Measurements from ENCODE around the gene RRP12.

RRP12 gene

GRCh38 chr10:97312897-97313296 is 88.2 kb downstream of the RRP12 start:
- DNase-seq (ENCODE audit: low read depth) = no peak

- DNase-seq (ENCODE audit: low read depth) = no peak
Observed at GRCh38 chr10:97311111-97311626, 90.0 kb downstream of the RRP12 start.

DNA sequence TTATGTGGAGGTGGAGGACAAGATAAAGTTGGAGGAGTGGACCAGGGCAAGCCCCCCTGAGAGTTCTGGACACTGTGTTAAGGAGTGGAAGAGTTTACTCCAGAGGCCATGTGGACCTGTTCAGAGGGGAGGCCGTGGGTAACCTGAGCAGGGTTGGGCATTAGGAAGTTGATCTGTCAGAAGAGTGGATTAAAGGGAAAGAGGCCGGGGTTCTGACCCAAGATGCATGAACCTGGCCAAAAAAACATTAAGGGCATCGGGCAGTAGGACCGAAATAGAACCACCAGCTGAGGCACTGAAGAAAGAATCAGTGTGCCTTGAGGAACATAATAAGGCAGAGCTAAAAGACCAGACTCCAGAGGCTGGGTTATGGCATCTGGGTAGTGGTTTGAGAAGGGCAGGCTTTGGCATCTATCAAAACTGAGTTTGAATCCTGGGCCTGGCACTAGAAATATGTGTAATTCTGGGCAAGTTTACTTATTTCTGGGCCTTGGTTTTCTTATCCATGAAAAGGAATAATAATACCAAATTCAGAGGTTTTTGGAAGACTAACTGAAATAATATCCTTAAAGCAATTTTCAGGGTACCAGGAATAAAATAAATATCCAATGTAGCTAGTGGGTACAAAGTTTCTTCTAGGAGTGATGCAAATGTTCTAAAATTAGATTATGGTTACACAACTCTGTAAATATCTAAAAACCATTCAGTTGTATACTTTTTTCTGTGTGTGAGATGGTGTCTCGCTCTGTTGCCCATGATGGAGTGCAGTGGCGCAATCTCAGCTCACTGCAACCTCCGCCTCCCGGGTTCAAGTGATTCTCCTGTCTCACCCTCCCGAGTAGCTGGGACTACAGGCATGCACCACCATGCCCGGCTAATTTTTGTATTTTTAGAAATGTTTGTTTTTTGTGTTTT is 93.0 kb downstream of the RRP12 start:
- DNase-seq (ENCODE audit: low read depth) = no peak

GRCh38 chr10:97307441-97307840 is 93.7 kb downstream of the RRP12 start:
- no peak for DNase-seq (ENCODE audit: low read depth)
